Left lung (tissue), 10 donors: ENCODE results near the gene ATG12. TPM values are rescaled to one million over a fixed set of nuclear protein-coding genes. Genes with fewer than 3 reads are reported as not detected.

ENCODE experiments used
- ATAC-seq: fragments of 200-7000 bp; cut with Tn5 transposase; one replicate; pipeline ENCODE4 v1.9.1; 2020; ENCODE audit warnings: moderate library complexity
- DNase-seq, 4 donors: peaks; one replicate each; pipeline ENCODE4 v3.0.0-alpha.2; 2013 to 2020
- H3K27ac ChIP-seq, 2 donors: fragments of 200-600 bp; sonication (generic) in 1 of 2; one replicate each; pipeline versions ENCODE4 v1.5.0 to v1.8.0; 2020 to 2021
- H3K27me3 ChIP-seq, 2 donors: fragments of 200-600 bp; sonication (generic) in 1 of 2; one replicate each; pipeline versions ENCODE4 v1.5.0 to v1.8.0; 2020 to 2021
- H3K36me3 ChIP-seq, 2 donors: fragments of 200-600 bp; sonication (generic) in 1 of 2; one replicate each; pipeline versions ENCODE4 v1.5.0 to v1.8.0; 2020 to 2021
- H3K4me1 ChIP-seq, 2 donors: fragments of 200-600 bp; one replicate each; pipeline ENCODE4 v1.8.0; 2021
- H3K4me3 ChIP-seq, 2 donors: fragments of 200-600 bp; sonication (generic) in 1 of 2; one replicate each; pipeline versions ENCODE4 v1.5.0 to v1.8.0; 2020 to 2021; ENCODE audit warnings: mild to moderate bottlenecking in 1 of 2
- H3K9me3 ChIP-seq, 2 donors: fragments of 200-600 bp; sonication (generic) in 1 of 2; one replicate each; pipeline versions ENCODE4 v1.5.0 to v1.8.0; 2020 to 2021
- intact Hi-C, 2 donors: fragments of 100-400 bp; cut with DNase I; formaldehyde crosslinking; loops; one replicate each; pipeline versions ENCODE4 v1.11.2 to v1.14.2; 2022
- polyA plus RNA-seq, 6 donors: library from polyadenylated mRNA; unstranded; fragments of 120-200 nt; gene quantifications; one replicate each; pipeline ENCODE4 v1.2.1, GENCODE V29; 2013; ENCODE audit not compliant: insufficient read length in 6 of 6
- total RNA-seq, 2 donors: library from RNA; stranded (reverse); fragmentation: NEBNext Ultra II Directional; extraction: Animal tissue kit (Norgen Biotek cat#: 25700); gene quantifications; one replicate each; pipeline ENCODE4 v1.2.1, GENCODE V29; 2021
- TF ChIP-seq, protein P1 (sequence below), 2 donors: fragments of 200-600 bp; sonication (generic) in 1 of 2; IDR thresholded peaks; one replicate each; pipeline versions ENCODE4 v1.5.0 to v1.8.0; 2021; ENCODE audit warnings: antibody characterized with exemption in 2 of 2
- donor health status: DM: no; HTN: yes; CAD: no.
- donor health status: DM: no; HTN: no; CAD: no.

ATG12 gene
- total and polyA plus RNA-seq, 8 donors = 31.5 to 93.9 (median 75.3) TPM

DNA sequence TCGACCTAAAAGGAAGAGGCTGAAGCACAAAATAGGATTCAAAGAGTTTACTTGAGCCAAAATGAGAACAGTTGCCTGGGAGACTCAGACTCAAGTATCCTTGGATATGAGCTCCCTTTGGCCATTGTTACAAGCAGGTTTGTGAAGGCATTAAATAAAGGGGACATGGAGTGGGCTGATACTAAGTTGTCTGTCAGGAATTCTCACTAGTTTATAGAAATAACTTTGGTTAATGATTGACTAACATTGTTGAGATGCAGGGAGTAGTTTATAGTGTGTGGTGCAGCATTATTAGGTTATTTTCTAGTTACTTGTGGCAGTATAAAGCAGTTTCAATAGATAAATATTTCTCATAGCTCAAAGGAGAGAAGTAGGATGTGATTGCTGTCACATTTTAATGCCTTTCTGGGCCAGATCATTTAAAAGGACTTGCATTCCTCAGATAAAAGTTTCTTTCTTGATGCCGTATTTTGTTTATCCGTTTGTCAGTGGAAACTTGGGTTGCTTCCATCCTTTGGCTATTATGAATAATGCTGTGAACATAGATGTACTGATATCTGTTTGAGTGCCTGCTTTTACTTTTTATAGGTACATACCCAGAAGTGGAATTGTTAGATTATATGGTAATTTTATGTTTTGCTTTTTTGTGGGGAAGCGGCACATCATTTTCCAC lies 9.5 kb upstream of the ATG12 start:
- H3K4me3 ChIP-seq = no peak overlapping the region
- peaks cover 0 to 21% of the 10 kb centered on the region in 2 donors for H3K4me1 ChIP-seq
- H3K27ac ChIP-seq = peak overlapping the region in 1 of 2 donors; percentile 22

DNA sequence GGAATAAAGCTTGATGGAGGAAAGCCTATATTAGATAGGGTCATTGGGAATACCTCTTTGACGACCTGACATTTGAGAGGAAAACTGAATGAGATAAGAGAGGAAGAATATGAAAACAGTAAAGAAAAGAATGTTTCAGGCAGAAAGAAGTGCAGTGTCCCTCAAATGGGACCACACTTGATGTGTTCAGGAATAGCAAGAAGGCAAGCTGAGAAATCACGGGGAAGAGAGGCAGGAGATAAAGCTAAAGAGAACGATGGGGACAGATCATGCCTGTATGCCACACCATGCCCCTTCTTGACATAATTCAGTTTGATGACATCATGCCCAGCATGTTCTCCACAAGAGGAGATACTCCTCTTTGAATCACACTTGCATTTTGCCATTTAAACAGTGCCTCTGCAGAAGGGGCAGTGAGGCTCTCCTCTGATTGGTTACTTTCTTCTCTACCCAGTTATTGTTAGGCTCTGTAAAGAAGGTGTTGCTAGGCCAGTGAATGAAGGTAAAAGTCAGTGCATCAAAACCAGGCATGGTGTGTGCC lies 8.0 kb upstream of the ATG12 start:
- TF ChIP-seq, protein P1, sequence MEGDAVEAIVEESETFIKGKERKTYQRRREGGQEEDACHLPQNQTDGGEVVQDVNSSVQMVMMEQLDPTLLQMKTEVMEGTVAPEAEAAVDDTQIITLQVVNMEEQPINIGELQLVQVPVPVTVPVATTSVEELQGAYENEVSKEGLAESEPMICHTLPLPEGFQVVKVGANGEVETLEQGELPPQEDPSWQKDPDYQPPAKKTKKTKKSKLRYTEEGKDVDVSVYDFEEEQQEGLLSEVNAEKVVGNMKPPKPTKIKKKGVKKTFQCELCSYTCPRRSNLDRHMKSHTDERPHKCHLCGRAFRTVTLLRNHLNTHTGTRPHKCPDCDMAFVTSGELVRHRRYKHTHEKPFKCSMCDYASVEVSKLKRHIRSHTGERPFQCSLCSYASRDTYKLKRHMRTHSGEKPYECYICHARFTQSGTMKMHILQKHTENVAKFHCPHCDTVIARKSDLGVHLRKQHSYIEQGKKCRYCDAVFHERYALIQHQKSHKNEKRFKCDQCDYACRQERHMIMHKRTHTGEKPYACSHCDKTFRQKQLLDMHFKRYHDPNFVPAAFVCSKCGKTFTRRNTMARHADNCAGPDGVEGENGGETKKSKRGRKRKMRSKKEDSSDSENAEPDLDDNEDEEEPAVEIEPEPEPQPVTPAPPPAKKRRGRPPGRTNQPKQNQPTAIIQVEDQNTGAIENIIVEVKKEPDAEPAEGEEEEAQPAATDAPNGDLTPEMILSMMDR (IDR thresholded peaks at IDR 0.05) = no peak
- H3K36me3 ChIP-seq = no peaks in the 10 kb centered on the region
- ATAC-seq = no peak
- peaks cover 3 to 26% of the 10 kb centered on the region in 2 donors for H3K4me1 ChIP-seq
- DNase-seq = no peak
- H3K9me3 ChIP-seq = no peaks in the 10 kb centered on the region
- no peak overlapping the region for H3K27ac ChIP-seq
- intact Hi-C loops = no loop called here
- no peak overlapping the region for H3K4me3 ChIP-seq
- H3K27me3 ChIP-seq = no peaks in the 10 kb centered on the region

More for the DNA sequence above, 9.5 kb upstream of the ATG12 start:
- intact Hi-C loops = no loop called here
- Histone ChIP-seq H3K27me3 (no peaks in the 10 kb centered on the region), H3K9me3 (no peaks in the 10 kb centered on the region), H3K36me3 (no peaks in the 10 kb centered on the region)
- ATAC-seq (peak; percentile 29), DNase-seq (peak in 1 of 4 donors; percentile 53)
- TF ChIP-seq, protein P1 (IDR thresholded peaks at IDR 0.05) = no peak

DNA sequence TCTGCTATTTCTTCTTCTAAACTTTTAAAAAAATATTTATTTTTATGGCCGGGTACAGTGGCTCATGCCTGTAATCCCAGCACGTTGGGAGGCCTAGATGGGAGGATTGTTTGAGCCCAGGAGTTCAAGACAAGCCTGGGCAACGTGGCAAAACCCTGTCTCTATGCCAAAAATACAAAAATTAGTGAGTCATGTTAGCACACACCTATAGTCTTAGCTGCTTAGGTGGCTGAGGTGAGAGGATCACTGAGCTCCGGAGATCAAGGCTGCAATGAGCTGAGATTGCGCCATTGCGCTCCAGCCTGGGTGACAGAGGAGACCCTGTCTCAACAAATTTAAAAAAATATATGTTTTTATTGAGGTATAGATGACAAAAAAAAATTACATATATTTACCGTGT lies 5.9 kb upstream of the ATG12 start:
- no peak for ATAC-seq
- intact Hi-C loops = no loop called here
- DNase-seq = peak in 1 of 4 donors; percentile 24

DNA sequence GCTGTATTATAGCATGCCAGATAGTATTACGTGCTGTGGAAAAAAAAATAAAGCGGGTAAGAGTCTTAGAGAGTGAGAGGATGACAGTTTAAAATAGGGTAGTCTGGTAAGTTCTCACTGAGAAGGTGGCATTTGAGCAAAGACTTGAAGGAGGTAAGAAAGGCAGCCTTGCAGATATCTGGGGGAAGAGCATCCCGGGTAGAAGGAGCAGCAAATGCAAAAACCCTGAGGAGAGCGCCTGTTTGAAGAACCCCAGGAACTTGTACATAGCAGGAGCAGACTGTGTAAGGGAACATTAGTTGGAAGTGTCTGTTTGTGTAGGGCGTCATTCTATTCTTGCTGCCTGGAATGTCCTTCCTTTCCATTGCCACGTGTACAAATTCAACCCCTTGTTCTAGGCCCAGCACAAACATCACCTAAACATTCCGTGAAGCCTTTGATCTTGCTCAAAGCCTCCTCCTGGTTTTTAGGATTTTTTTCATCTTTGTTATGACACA lies 3.0 kb upstream of the ATG12 start:
- ATAC-seq (no peak), DNase-seq (no peak)
- Histone ChIP-seq H3K4me3 (peak overlapping the region in 1 of 2 donors; percentile 96), H3K27ac (no peak overlapping the region), H3K27me3 (no peaks in the 10 kb centered on the region), H3K9me3 (no peaks in the 10 kb centered on the region), H3K36me3 (no peaks in the 10 kb centered on the region), H3K4me1 (peaks cover 29 to 44% of the 10 kb centered on the region in 2 donors)
- TF ChIP-seq, protein P1 (IDR thresholded peaks at IDR 0.05) = no peak
- intact Hi-C loops = no loop called here

More for the DNA sequence above, 5.9 kb upstream of the ATG12 start:
- H3K4me1 ChIP-seq = peaks cover 17 to 44% of the 10 kb centered on the region in 2 donors
- H3K27me3 ChIP-seq = no peaks in the 10 kb centered on the region
- H3K4me3 ChIP-seq = no peak overlapping the region
- TF ChIP-seq, protein P1 (IDR thresholded peaks at IDR 0.05) = no peak
- H3K36me3 ChIP-seq = no peaks in the 10 kb centered on the region
- H3K27ac ChIP-seq = no peak overlapping the region
- no peaks in the 10 kb centered on the region for H3K9me3 ChIP-seq

DNA sequence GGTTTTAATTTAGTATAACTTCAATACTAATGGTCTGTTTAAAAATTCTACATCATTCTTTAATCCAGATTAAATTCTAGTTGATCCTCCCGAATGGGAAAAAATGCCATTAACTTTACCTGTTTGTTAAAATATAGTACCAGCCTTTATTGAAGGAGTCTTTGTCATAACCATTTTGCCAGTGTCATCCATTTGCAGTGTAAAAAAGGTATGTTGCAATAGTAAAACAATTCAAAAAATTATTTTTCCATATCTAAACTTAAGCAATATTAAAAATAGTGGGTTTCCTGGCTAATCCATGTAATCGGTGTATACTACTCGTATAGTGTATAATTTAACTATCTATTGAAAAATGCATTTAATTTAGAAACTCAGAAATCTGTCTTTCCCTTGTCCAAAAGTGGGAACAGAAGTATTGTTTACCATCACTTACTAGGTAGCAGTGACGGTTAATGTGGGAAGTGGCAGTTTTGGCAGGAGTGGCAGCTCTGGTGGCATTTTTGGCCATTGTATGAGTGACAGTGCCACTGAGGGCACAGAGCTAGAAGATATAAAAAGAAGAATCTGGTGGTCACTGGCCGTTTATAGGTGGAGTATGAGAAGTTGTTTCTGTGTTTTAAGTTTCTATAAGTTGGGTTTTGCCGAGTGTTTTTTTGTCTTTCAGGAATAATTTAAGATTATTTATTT lies 2.2 kb upstream of the ATG12 start:
- DNase-seq = no peak
- Histone ChIP-seq H3K27ac (no peak overlapping the region), H3K4me1 (peaks cover 34 to 52% of the 10 kb centered on the region in 2 donors), H3K9me3 (no peaks in the 10 kb centered on the region), H3K27me3 (no peaks in the 10 kb centered on the region), H3K4me3 (peak overlapping the region in 1 of 2 donors; percentile 96), H3K36me3 (no peaks in the 10 kb centered on the region)
- ATAC-seq = no peak
- TF ChIP-seq, protein P1 (IDR thresholded peaks at IDR 0.05) = no peak
- intact Hi-C loops = no loop called here
